M059J (cell line): ENCODE results near the gene SLC8A3. TPM values are rescaled to one million over a fixed set of nuclear protein-coding genes. Genes with fewer than 3 reads are reported as not detected.

ENCODE experiments used
- DNase-seq: peaks from one replicate; pipeline ENCODE4 v3.0.0-alpha.2; 2012; ENCODE audit warnings: low read depth
- total RNA-seq: library from RNA; depleted of rRNA; stranded (reverse); fragments of >200 nt; shearing (Covaris generic); gene quantifications from 2 replicates; pipeline ENCODE4 v1.2.3, GENCODE V29; 2014; rRNA removed

Gene SLC8A3
- total RNA-seq, 1 experiment from 2014 or later, result 0.05 TPM

- DNase-seq, result peak; percentile 55
Observed at GRCh38 chr14:69996216-69996615, 192.5 kb downstream of the SLC8A3 start.

Other genes starting within 250 kb of the SLC8A3 start
- 58.9 and 81.6 TPM in 2 replicates for gene COX16, start 170.7 kb upstream of the SLC8A3 start, total RNA-seq
- 17.1 and 20.2 TPM in 2 replicates for gene SYNJ2BP, start 228.1 kb upstream of the SLC8A3 start, total RNA-seq